ENCODE results near the gene ZBED1. TPM values are rescaled to one million over a fixed set of nuclear protein-coding genes. Genes with fewer than 3 reads are reported as not detected.

The ZBED1 gene
- total and polyA plus RNA-seq, 9 of the 15 experiments (the other 6 are each of a cell fraction or from before 2014, with no cell fraction given) = 0.61 to 27.6 (median 13.9) TPM

GRCh38 chrX:2484256-2484655 is 16.5 kb downstream of the ZBED1 start:
- CTCF ChIA-PET (ENCODE audit: low intra/inter-chr PET ratio) = no interaction called here
- no TSS peak for BruUV-seq (replicated peaks)
- Histone ChIP-seq H3K4me3 (no peak overlapping the region), H3K9me3 (replicated peaks; ENCODE audit: control insufficient read depth, insufficient read depth, low read depth, low read length) (no peaks in the 10 kb centered on the region), H3K9ac (ENCODE audit: insufficient read depth in 1 of 2, low read depth in 2 of 2, low read length in 2 of 2) (no peak overlapping the region), H3K36me3 (ENCODE audit: control insufficient read depth, insufficient read depth, low read length) (peaks cover 21% of the 10 kb centered on the region; the same call in 1 of the 3 replicates), H3K27ac (ENCODE audit: extremely low read depth, low read depth, low read length) (no peak overlapping the region), H2AFZ (ENCODE audit: low read depth, low read length) (no peak overlapping the region), H3K4me2 (ENCODE audit: insufficient read depth, low read length) (no peak overlapping the region), H4K20me1 (replicated peaks; ENCODE audit: control insufficient read depth, insufficient read depth, low read length) (no peaks in the 10 kb centered on the region), H3K27me3 (ENCODE audit: control insufficient read depth in 2 of 2, insufficient read depth in 2 of 2, low read length in 2 of 2) (no peaks in the 10 kb centered on the region), H3K79me2 (ENCODE audit: control insufficient read depth, insufficient read depth, low read length) (peaks cover 2% of the 10 kb centered on the region; the same call in 1 of the 3 replicates), H3K9me1 (ENCODE audit: control insufficient read depth, insufficient read depth, low read length) (no peaks in the 10 kb centered on the region), H3K4me1 (replicated peaks in 1 of 2; ENCODE audit: control insufficient read depth in 2 of 2, insufficient read depth in 2 of 2, low read length in 2 of 2) (peaks cover 0 to 3% of the 10 kb centered on the region in 2 experiments; a peak in 1 of 5 replicates)
- DNase-seq (ENCODE audit: extremely low read depth in 1 of 4, low spot score in 3 of 4) (no peak), ATAC-seq (no peak), FAIRE-seq (no peak)
- intact Hi-C loops (cut with micrococcal nuclease) = no loop called here
- WGBS (ENCODE audit: insufficient coverage, low coverage, missing lambda C conversion rate) = 93% methylated on average over 7 of the region's 12 CpGs
- POLR2A ChIA-PET = no interaction called here
- in situ Hi-C loops (cut with MboI) = no loop called here
- no peak for TF ChIP-seq ZNF561 (CRISPR knock-in tag; conservative IDR thresholded peaks at IDR 0.05)
- no peak for TF ChIP-seq CBX5 (IDR thresholded peaks at IDR 0.05; ENCODE audit: borderline replicate concordance, low read depth)
- TF ChIP-seq POLR2AphosphoS5 (IDR thresholded peaks at IDR 0.05; ENCODE audit: control insufficient read depth, insufficient read depth, low read depth, low read length) = no peak
- TF ChIP-seq THAP12 (CRISPR knock-in tag; IDR thresholded peaks at IDR 0.05) = no peak
- TF ChIP-seq CREM (IDR thresholded peaks at IDR 0.05; ENCODE audit: low read depth) = no peak
- TF ChIP-seq BCL6 (CRISPR knock-in tag; IDR thresholded peaks at IDR 0.05) = no peak
- no peak for TF ChIP-seq NR2C1 (IDR thresholded peaks at IDR 0.05)
- no peak for TF ChIP-seq NR2C1 (tag; IDR thresholded peaks at IDR 0.05)
- TF ChIP-seq NR2F6 (CRISPR knock-in tag; IDR thresholded peaks at IDR 0.05) = no peak
- no peak for TF ChIP-seq HBP1 (CRISPR knock-in tag; IDR thresholded peaks at IDR 0.05)
- TF ChIP-seq NFRKB (IDR thresholded peaks at IDR 0.05; ENCODE audit: low read depth) = no peak
